GM04504 (cell line): ENCODE measurements around the gene MTTP.

Experiments
- DNase-seq: peaks from one replicate; pipeline ENCODE4 v3.0.0-alpha.2; 2012; ENCODE audit warnings: low read depth

Gene MTTP

GRCh38 chr4:99670409-99671073 lies 95.9 kb downstream of the MTTP start:
- DNase-seq: no peak
